Measurements from ENCODE around the gene TDRD3.
A peak's percentile ranks its signal among the peaks of the same experiment; 100 is the strongest.

Gene TDRD3

DNA sequence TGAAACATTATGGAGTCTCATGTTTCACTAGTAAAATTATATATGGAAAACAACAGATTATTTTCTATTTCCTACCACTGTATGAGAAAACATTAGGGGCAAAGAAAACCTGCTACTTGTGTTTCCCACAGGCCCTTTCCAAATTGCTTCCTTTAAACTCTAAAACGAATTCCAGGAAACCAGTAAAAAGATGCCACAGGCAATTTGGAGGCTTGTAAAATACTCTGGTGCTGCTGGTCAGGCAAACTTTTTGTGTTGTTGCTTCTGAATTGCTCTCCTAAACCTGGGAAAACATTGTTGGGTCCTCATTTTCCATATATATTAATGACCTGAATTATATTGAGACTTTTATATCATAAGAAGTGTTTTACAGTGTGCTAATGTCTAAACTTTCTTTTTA, 141.5 kb downstream of the TDRD3 start:
- TF ChIP-seq CTCF (IDR thresholded peaks at IDR 0.05; ENCODE audit: low read depth, low read length, missing control alignments): no peak
- in situ Hi-C loops (cut with HindIII; ENCODE audit: low sequenced_read_pairs): no loop called here
- DNase-seq (ENCODE audit: low read depth): no peak
- no peak overlapping the region for H3K4me3 ChIP-seq (ENCODE audit: low read depth, low read length)

DNA sequence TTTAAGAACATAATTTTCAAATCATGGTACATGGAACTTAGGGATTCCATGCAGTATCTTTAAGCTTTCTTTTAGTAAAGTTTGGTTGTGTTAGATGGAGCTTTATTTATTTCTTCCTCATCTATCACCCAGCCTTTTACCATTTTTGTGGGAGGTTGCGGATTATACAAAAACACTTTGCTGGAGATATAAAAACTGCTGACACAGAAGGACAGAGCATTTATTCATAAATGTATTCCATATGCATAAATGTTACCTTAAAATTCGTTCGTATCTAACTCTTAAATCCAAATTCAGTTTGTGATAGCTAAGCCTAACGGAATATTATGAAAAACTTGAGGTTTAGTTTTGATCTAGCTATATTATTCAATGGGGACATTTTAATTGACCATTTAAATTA, 143.3 kb downstream of the TDRD3 start:
- in situ Hi-C loops (cut with HindIII; ENCODE audit: low sequenced_read_pairs): no loop called here
- no peak for DNase-seq (ENCODE audit: low read depth)
- TF ChIP-seq CTCF (IDR thresholded peaks at IDR 0.05; ENCODE audit: low read depth, low read length, missing control alignments): no peak
- H3K4me3 ChIP-seq (ENCODE audit: low read depth, low read length): no peak overlapping the region

- TF ChIP-seq CTCF (IDR thresholded peaks at IDR 0.05; ENCODE audit: low read depth, low read length, missing control alignments): no peak
- no peak for DNase-seq (ENCODE audit: low read depth)
- in situ Hi-C loops (cut with HindIII; ENCODE audit: low sequenced_read_pairs): no loop called here
- H3K4me3 ChIP-seq (ENCODE audit: low read depth, low read length): no peak overlapping the region
These were observed 165.2 kb downstream of the TDRD3 start for GRCh38 chr13:60562096-60562780.

- H3K4me3 ChIP-seq (ENCODE audit: low read depth, low read length): no peak overlapping the region
- in situ Hi-C loops (cut with HindIII; ENCODE audit: low sequenced_read_pairs): no loop called here
- DNase-seq (ENCODE audit: low read depth): no peak
- TF ChIP-seq CTCF (IDR thresholded peaks at IDR 0.05; ENCODE audit: low read depth, low read length, missing control alignments): no peak
These were observed 174.6 kb downstream of the TDRD3 start for GRCh38 chr13:60571571-60571970.

DNA sequence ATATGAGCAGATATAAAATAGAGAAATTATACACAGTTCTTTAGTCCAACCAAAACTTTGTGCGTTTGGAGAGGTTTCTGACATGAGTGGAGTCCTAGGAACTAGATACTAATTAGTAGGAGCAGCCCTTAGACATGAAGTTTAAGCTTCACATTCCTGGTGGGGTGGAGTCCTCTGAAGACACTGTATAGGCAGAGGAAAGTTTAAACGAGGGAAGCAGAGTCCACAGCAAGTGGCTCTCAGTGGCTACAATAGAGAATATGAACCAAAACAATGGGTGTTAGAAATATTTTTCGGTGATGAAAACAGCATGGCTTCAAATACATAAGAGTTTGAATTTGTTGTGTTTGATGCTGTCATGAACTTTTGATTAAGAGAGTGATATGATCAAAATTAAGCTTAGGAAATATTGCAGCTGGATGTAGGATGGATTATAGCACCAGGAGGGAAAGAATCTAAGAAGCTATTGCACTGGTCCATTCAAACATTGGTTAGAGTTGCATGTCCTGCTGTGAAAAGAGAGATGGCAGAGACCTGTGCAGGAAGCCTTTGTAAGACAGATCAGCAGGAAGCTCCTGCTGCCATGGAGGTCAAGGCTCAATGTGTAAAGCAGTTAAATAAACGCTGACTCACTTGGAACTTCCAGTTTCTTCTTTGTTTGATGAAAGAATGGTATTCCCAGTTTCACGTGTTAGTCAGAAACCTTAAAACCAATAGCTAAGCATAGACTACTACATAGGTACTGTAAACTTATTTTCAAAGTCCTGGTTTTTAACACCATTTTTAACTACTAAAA, 175.2 kb downstream of the TDRD3 start:
- peak; percentile 78 for DNase-seq (ENCODE audit: low read depth)
- TF ChIP-seq CTCF (IDR thresholded peaks at IDR 0.05; ENCODE audit: low read depth, low read length, missing control alignments): no peak
- in situ Hi-C loops (cut with HindIII; ENCODE audit: low sequenced_read_pairs): no loop called here
- H3K4me3 ChIP-seq (ENCODE audit: low read depth, low read length): no peak overlapping the region

GRCh38 chr13:60572855-60573254, 175.8 kb downstream of the TDRD3 start:
- no peak overlapping the region for H3K4me3 ChIP-seq (ENCODE audit: low read depth, low read length)
- TF ChIP-seq CTCF (IDR thresholded peaks at IDR 0.05; ENCODE audit: low read depth, low read length, missing control alignments): no peak
- no peak for DNase-seq (ENCODE audit: low read depth)
- in situ Hi-C loops (cut with HindIII; ENCODE audit: low sequenced_read_pairs): no loop called here
